OCI-LY7 (cell line): Measurements from ENCODE around the gene ANKRD63. TPM values are rescaled to one million over a fixed set of nuclear protein-coding genes. Genes with fewer than 3 reads are reported as not detected.

ENCODE experiments used
- BruUV-seq: library from RNA; stranded (reverse); fragments of 400-500 nt; replicated peaks from 2 replicates; lab custom pipeline; 2021; lab: Mats Ljungman, UMichigan
- CTCF ChIA-PET: fragments of 300-600 bp; sonication (Branson Sonifier 250); formaldehyde crosslinking; loops from one replicate; lab custom pipeline; 2022; ENCODE audit warnings: antibody characterized with exemption; ENCODE audit not compliant: unreplicated experiment; lab: Charles Lee
- POLR2A ChIA-PET: fragments of 300-600 bp; sonication (Branson Sonifier 250); formaldehyde crosslinking; loops from one replicate; lab custom pipeline; 2022; ENCODE audit warnings: antibody characterized with exemption; lab: Charles Lee
- DNase-seq: peaks from one replicate; pipeline ENCODE4 v3.0.0-alpha.2; 2015; ENCODE audit warnings: low spot score
- H2AFZ ChIP-seq: fragments of 200-600 bp; sonication (generic), shearing (Covaris generic); 2 replicates; pipeline ENCODE4 v1.6.1; 2014; ENCODE audit warnings: mild to moderate bottlenecking, antibody characterized with exemption, low read length, moderate library complexity
- H3K27ac ChIP-seq: fragments of 200-600 bp; sonication (generic); 2 replicates; pipeline ENCODE4 v1.5.1; 2014; ENCODE audit warnings: mixed run types, low read depth, mild to moderate bottlenecking, moderate library complexity, low read length, inconsistent platforms; ENCODE audit not compliant: poor library complexity, severe bottlenecking
- H3K36me3 ChIP-seq: fragments of 200-600 bp; sonication (generic); 2 replicates; pipeline ENCODE4 v1.6.1; 2014; ENCODE audit warnings: mild to moderate bottlenecking, antibody characterized with exemption, low read length, moderate library complexity, mixed read lengths; ENCODE audit not compliant: insufficient read depth
- H3K4me1 ChIP-seq: fragments of 200-600 bp; sonication (generic); 2 replicates; pipeline ENCODE4 v1.5.1; 2014; ENCODE audit warnings: mild to moderate bottlenecking, low read length; ENCODE audit not compliant: insufficient read depth, poor library complexity, severe bottlenecking
- H3K4me2 ChIP-seq: fragments of 200-600 bp; sonication (generic); 2 replicates; pipeline ENCODE4 v1.6.1; 2014; ENCODE audit warnings: mild to moderate bottlenecking, low read length
- H3K4me3 ChIP-seq: fragments of 200-600 bp; sonication (generic); 2 replicates; pipeline ENCODE4 v1.5.1; 2014; ENCODE audit warnings: mild to moderate bottlenecking, low read depth, low read length; ENCODE audit not compliant: poor library complexity, severe bottlenecking
- H3K79me2 ChIP-seq: fragments of 200-600 bp; sonication (generic); 2 replicates; pipeline ENCODE4 v1.6.1; 2016; ENCODE audit warnings: low read depth, mild to moderate bottlenecking, low read length, moderate library complexity, mixed read lengths; ENCODE audit not compliant: insufficient read depth
- H3K9me2 ChIP-seq: fragments of 200-600 bp; sonication (generic); 2 replicates; pipeline ENCODE4 v1.6.1; 2016; ENCODE audit warnings: mild to moderate bottlenecking, low read length, mixed read lengths; ENCODE audit not compliant: insufficient read depth
- H3K9me3 ChIP-seq: fragments of 200-600 bp; sonication (generic); 2 replicates; pipeline ENCODE4 v1.6.1; 2014; ENCODE audit warnings: mild to moderate bottlenecking, mixed run types, low read length, mixed read lengths
- H4K20me1 ChIP-seq: fragments of 200-600 bp; sonication (generic); 2 replicates; pipeline ENCODE4 v1.6.1; 2014; ENCODE audit warnings: mild to moderate bottlenecking, antibody characterized with exemption, low read length, moderate library complexity, mixed read lengths; ENCODE audit not compliant: insufficient read depth
- EZH2phosphoT487 ChIP-seq: fragments of 200-600 bp; sonication (generic); IDR thresholded peaks from 2 replicates; pipeline ENCODE4 v1.6.1; 2018; ENCODE audit warnings: low read depth, borderline replicate concordance, mild to moderate bottlenecking, mixed run types, antibody characterized with exemption, low read length, moderate library complexity, mixed read lengths
- intact Hi-C: fragments of 100-400 bp; cut with micrococcal nuclease; formaldehyde crosslinking; loops from one replicate; pipeline ENCODE4 v1.10.0; 2022; ENCODE audit not compliant: unreplicated experiment
- total RNA-seq, 2 experiments: library from RNA; depleted of rRNA in 1 of 2; stranded (reverse); fragments of >200 nt in 1 of 2; shearing (Covaris generic) in 1 of 2; gene quantifications; 2 replicates each; pipeline ENCODE4 v1.2.3, GENCODE V29; 2014 to 2022
- TF ChIP-seq, protein P1 (sequence below): fragments of 200-600 bp; sonication (generic); conservative IDR thresholded peaks from 2 replicates; pipeline ENCODE4 v1.5.1; 2014; ENCODE audit warnings: mild to moderate bottlenecking, antibody characterized with exemption, low read length, moderate library complexity, mixed read lengths

ANKRD63 gene
- total RNA-seq, 2 experiments from 2014 or later = not detected

DNA sequence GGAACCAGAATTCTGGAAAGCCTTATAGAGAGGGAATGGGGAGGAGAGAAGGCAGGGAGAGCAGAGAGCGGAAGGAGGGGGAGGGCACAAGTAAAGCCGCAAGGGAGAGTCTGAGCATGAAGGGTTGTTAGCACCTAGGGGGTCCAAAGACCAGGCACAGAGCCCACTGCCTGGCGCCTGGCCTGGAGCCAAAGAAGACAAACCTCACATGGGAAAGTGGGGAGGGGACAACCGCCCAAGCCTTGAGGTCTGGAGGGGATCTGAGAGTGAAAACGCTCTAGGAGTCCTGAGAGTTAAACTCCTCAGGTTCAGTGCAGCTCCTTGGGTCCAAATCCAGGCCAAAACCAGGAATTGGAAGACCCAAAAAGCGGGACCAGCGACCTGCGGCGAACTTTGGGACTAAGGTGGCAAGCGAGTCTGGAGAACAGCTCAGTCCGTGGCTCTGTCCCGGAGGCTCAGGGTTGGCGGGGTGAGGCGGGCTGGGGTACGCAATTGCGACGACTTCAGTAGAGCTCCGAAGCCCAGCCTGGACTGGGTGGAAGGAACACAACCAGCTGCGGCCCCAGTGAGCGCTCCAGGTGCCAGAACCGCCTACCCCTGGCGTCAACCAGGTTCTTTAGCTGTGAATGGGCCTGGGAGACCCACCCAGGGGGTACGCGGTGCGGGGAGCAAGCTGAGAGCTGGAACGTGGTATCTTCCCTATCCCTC, 39.8 kb upstream of the ANKRD63 start:
- Histone ChIP-seq H3K27ac (no peak overlapping the region), H3K4me2 (peak overlapping the region; percentile 64), H3K9me2 (no peaks in the 10 kb centered on the region), H3K9me3 (no peaks in the 10 kb centered on the region), H3K4me3 (peak overlapping the region; percentile 65), H3K4me1 (peaks cover 6% of the 10 kb centered on the region), H3K79me2 (no peaks in the 10 kb centered on the region), H2AFZ (no peak overlapping the region), H4K20me1 (no peaks in the 10 kb centered on the region), H3K36me3 (no peaks in the 10 kb centered on the region)
- no peak for DNase-seq
- TF ChIP-seq EZH2phosphoT487 = no peak
- TF ChIP-seq, protein P1, sequence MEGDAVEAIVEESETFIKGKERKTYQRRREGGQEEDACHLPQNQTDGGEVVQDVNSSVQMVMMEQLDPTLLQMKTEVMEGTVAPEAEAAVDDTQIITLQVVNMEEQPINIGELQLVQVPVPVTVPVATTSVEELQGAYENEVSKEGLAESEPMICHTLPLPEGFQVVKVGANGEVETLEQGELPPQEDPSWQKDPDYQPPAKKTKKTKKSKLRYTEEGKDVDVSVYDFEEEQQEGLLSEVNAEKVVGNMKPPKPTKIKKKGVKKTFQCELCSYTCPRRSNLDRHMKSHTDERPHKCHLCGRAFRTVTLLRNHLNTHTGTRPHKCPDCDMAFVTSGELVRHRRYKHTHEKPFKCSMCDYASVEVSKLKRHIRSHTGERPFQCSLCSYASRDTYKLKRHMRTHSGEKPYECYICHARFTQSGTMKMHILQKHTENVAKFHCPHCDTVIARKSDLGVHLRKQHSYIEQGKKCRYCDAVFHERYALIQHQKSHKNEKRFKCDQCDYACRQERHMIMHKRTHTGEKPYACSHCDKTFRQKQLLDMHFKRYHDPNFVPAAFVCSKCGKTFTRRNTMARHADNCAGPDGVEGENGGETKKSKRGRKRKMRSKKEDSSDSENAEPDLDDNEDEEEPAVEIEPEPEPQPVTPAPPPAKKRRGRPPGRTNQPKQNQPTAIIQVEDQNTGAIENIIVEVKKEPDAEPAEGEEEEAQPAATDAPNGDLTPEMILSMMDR = no peak
- ChIA-PET CTCF (interaction anchor here (0.7 to 1.0 kb wide), 3 partner anchors 14 to 34 kb away, joined by 3 to 5 read pairs (median 3); no protein-coding TSS in a partner anchor), POLR2A (interaction anchor here (0.6 to 1.0 kb wide), 2 partner anchors 15 to 52 kb away, joined by 4 to 5 read pairs; no protein-coding TSS in a partner anchor)
- intact Hi-C loops = loop anchor here (1.0 to 5.0 kb wide), 3 partner anchors 100 to 540 kb away; partner anchors contain the start of gene FSIP1
- no TSS peak for BruUV-seq

- no peaks in the 10 kb centered on the region for H4K20me1 ChIP-seq
- H3K9me2 ChIP-seq = no peaks in the 10 kb centered on the region
- ChIA-PET CTCF (interaction anchor here (1.4 kb wide), 1 partner anchor 13 kb away, joined by 3 read pairs; no protein-coding TSS in a partner anchor), POLR2A (no interaction called here)
- H2AFZ ChIP-seq = no peak overlapping the region
- H3K79me2 ChIP-seq = no peaks in the 10 kb centered on the region
- no peak for TF ChIP-seq EZH2phosphoT487
- TF ChIP-seq, protein P1 = peak; percentile 97
- no peak overlapping the region for H3K27ac ChIP-seq
- H3K36me3 ChIP-seq = no peaks in the 10 kb centered on the region
- no TSS peak for BruUV-seq
- H3K4me1 ChIP-seq = peaks cover 6% of the 10 kb centered on the region
- intact Hi-C loops = loop anchor here (1.0 to 5.0 kb wide), 3 partner anchors 17 to 539 kb away; partner anchors contain the start of gene FSIP1
- no peaks in the 10 kb centered on the region for H3K9me3 ChIP-seq
- H3K4me2 ChIP-seq = no peak overlapping the region
- no peak overlapping the region for H3K4me3 ChIP-seq
- DNase-seq = peak; percentile 79
Observed at GRCh38 chr15:40320931-40321371, 38.1 kb upstream of the ANKRD63 start.
